ENCODE results near the gene BACH1. TPM values are rescaled to one million over a fixed set of nuclear protein-coding genes. Genes with fewer than 3 reads are reported as not detected.
"Not testable (repeated sequence)": the region's sequence is repeated elsewhere in the genome, so short reads cannot be mapped to it uniquely, and the experiment has no call there.

Gene BACH1
- total RNA-seq, result 126 TPM

GRCh38 chr21:29298348-29299045, at the start of gene BACH1:
Gene BACH1 (plus strand): TSS chr21:29298922. CDS start chr21:29321281, 22,359 bp downstream.
- Histone ChIP-seq H3K4me3 (ENCODE audit: low read length in 3 of 3) (peak within 1 kb of the TSS; percentile 76 to 88 (median 82)), H3K9ac (ENCODE audit: low read depth in 1 of 3, low read length in 3 of 3) (peak within 1 kb of the TSS; percentile 69 to 93 (median 89)), H3K9me3 (ENCODE audit: control insufficient read depth in 3 of 3, low read length in 3 of 3) (no peaks in the 10 kb centered on the region), H3K36me3 (ENCODE audit: control insufficient read depth in 3 of 3, insufficient read depth in 3 of 3, low read length in 3 of 3) (no peaks in the 10 kb centered on the region), H3K27me3 (ENCODE audit: control insufficient read depth in 3 of 3, insufficient read depth in 3 of 3, low read length in 3 of 3) (no peaks in the 10 kb centered on the region), H3K27ac (ENCODE audit: low read depth, low read length) (peak within 1 kb of the TSS; percentile 80), H3K4me1 (ENCODE audit: control insufficient read depth in 3 of 3, insufficient read depth in 3 of 3, low read length in 3 of 3) (peaks cover 12 to 42% (median 27%) of the 10 kb centered on the region in 3 donors)

GRCh38 chr21:29249289-29249688, 49.4 kb upstream of the BACH1 start:
- not testable (repeated sequence) for H3K36me3 ChIP-seq (ENCODE audit: control insufficient read depth in 3 of 3, insufficient read depth in 3 of 3, low read length in 3 of 3); H3K27ac ChIP-seq (ENCODE audit: low read depth, low read length); H3K27me3 ChIP-seq (ENCODE audit: control insufficient read depth in 3 of 3, insufficient read depth in 3 of 3, low read length in 3 of 3); H3K4me3 ChIP-seq (ENCODE audit: low read length in 3 of 3); H3K4me1 ChIP-seq (ENCODE audit: control insufficient read depth in 3 of 3, insufficient read depth in 3 of 3, low read length in 3 of 3); H3K9me3 ChIP-seq (ENCODE audit: control insufficient read depth in 3 of 3, low read length in 3 of 3); H3K9ac ChIP-seq (ENCODE audit: low read depth in 1 of 3, low read length in 3 of 3)

GRCh38 chr21:29250636-29251035, 48.1 kb upstream of the BACH1 start:
- no peak overlapping the region for H3K9ac ChIP-seq (ENCODE audit: low read depth in 1 of 3, low read length in 3 of 3)

GRCh38 chr21:29253861-29254260, 44.9 kb upstream of the BACH1 start:
- H3K9me3 ChIP-seq (ENCODE audit: control insufficient read depth in 3 of 3, low read length in 3 of 3); H3K4me1 ChIP-seq (ENCODE audit: control insufficient read depth in 3 of 3, insufficient read depth in 3 of 3, low read length in 3 of 3); H3K4me3 ChIP-seq (ENCODE audit: low read length in 3 of 3); H3K9ac ChIP-seq (ENCODE audit: low read depth in 1 of 3, low read length in 3 of 3); H3K27ac ChIP-seq (ENCODE audit: low read depth, low read length); H3K36me3 ChIP-seq (ENCODE audit: control insufficient read depth in 3 of 3, insufficient read depth in 3 of 3, low read length in 3 of 3); H3K27me3 ChIP-seq (ENCODE audit: control insufficient read depth in 3 of 3, insufficient read depth in 3 of 3, low read length in 3 of 3): not testable (repeated sequence)

More at GRCh38 chr21:29250636-29251035, 48.1 kb upstream of the BACH1 start:
- peaks cover 0 to 4% (median 0%) of the 10 kb centered on the region in 3 donors for H3K9me3 ChIP-seq (ENCODE audit: control insufficient read depth in 3 of 3, low read length in 3 of 3)
- H3K4me1 ChIP-seq (ENCODE audit: control insufficient read depth in 3 of 3, insufficient read depth in 3 of 3, low read length in 3 of 3), result no peaks in the 10 kb centered on the region
- no peak overlapping the region for H3K4me3 ChIP-seq (ENCODE audit: low read length in 3 of 3)
- no peak overlapping the region for H3K27ac ChIP-seq (ENCODE audit: low read depth, low read length)
- no peaks in the 10 kb centered on the region for H3K36me3 ChIP-seq (ENCODE audit: control insufficient read depth in 3 of 3, insufficient read depth in 3 of 3, low read length in 3 of 3)
- H3K27me3 ChIP-seq (ENCODE audit: control insufficient read depth in 3 of 3, insufficient read depth in 3 of 3, low read length in 3 of 3), result no peaks in the 10 kb centered on the region

- H3K36me3 ChIP-seq (ENCODE audit: control insufficient read depth in 3 of 3, insufficient read depth in 3 of 3, low read length in 3 of 3), result no peaks in the 10 kb centered on the region
- no peak overlapping the region for H3K4me3 ChIP-seq (ENCODE audit: low read length in 3 of 3)
- H3K4me1 ChIP-seq (ENCODE audit: control insufficient read depth in 3 of 3, insufficient read depth in 3 of 3, low read length in 3 of 3), result peaks cover 0 to 4% (median 0%) of the 10 kb centered on the region in 3 donors
- no peak overlapping the region for H3K9ac ChIP-seq (ENCODE audit: low read depth in 1 of 3, low read length in 3 of 3)
- H3K27me3 ChIP-seq (ENCODE audit: control insufficient read depth in 3 of 3, insufficient read depth in 3 of 3, low read length in 3 of 3), result no peaks in the 10 kb centered on the region
- peaks cover 0 to 4% (median 0%) of the 10 kb centered on the region in 3 donors for H3K9me3 ChIP-seq (ENCODE audit: control insufficient read depth in 3 of 3, low read length in 3 of 3)
- H3K27ac ChIP-seq (ENCODE audit: low read depth, low read length), result no peak overlapping the region
Observed at GRCh38 chr21:29254550-29254949, 44.2 kb upstream of the BACH1 start.

GRCh38 chr21:29256126-29256910, 42.4 kb upstream of the BACH1 start:
- H3K27ac ChIP-seq (ENCODE audit: low read depth, low read length), result peak overlapping the region; percentile 25
- peaks cover 0 to 4% (median 0%) of the 10 kb centered on the region in 3 donors for H3K9me3 ChIP-seq (ENCODE audit: control insufficient read depth in 3 of 3, low read length in 3 of 3)
- no peaks in the 10 kb centered on the region for H3K36me3 ChIP-seq (ENCODE audit: control insufficient read depth in 3 of 3, insufficient read depth in 3 of 3, low read length in 3 of 3)
- no peak overlapping the region for H3K9ac ChIP-seq (ENCODE audit: low read depth in 1 of 3, low read length in 3 of 3)
- no peak overlapping the region for H3K4me3 ChIP-seq (ENCODE audit: low read length in 3 of 3)
- no peaks in the 10 kb centered on the region for H3K27me3 ChIP-seq (ENCODE audit: control insufficient read depth in 3 of 3, insufficient read depth in 3 of 3, low read length in 3 of 3)
- peaks cover 0 to 4% (median 0%) of the 10 kb centered on the region in 3 donors for H3K4me1 ChIP-seq (ENCODE audit: control insufficient read depth in 3 of 3, insufficient read depth in 3 of 3, low read length in 3 of 3)

- Histone ChIP-seq H3K4me3 (ENCODE audit: low read length in 3 of 3) (no peak overlapping the region), H3K4me1 (ENCODE audit: control insufficient read depth in 3 of 3, insufficient read depth in 3 of 3, low read length in 3 of 3) (peaks cover 0 to 4% (median 0%) of the 10 kb centered on the region in 3 donors), H3K27me3 (ENCODE audit: control insufficient read depth in 3 of 3, insufficient read depth in 3 of 3, low read length in 3 of 3) (no peaks in the 10 kb centered on the region), H3K9ac (ENCODE audit: low read depth in 1 of 3, low read length in 3 of 3) (no peak overlapping the region), H3K36me3 (ENCODE audit: control insufficient read depth in 3 of 3, insufficient read depth in 3 of 3, low read length in 3 of 3) (no peaks in the 10 kb centered on the region), H3K9me3 (ENCODE audit: control insufficient read depth in 3 of 3, low read length in 3 of 3) (peaks cover 0 to 4% (median 0%) of the 10 kb centered on the region in 3 donors), H3K27ac (ENCODE audit: low read depth, low read length) (no peak overlapping the region)
Observed at GRCh38 chr21:29257701-29258100, 41.0 kb upstream of the BACH1 start.

- Histone ChIP-seq H3K27me3 (ENCODE audit: control insufficient read depth in 3 of 3, insufficient read depth in 3 of 3, low read length in 3 of 3) (no peaks in the 10 kb centered on the region), H3K9me3 (ENCODE audit: control insufficient read depth in 3 of 3, low read length in 3 of 3) (peaks cover 0 to 4% (median 0%) of the 10 kb centered on the region in 3 donors), H3K4me1 (ENCODE audit: control insufficient read depth in 3 of 3, insufficient read depth in 3 of 3, low read length in 3 of 3) (peaks cover 0 to 4% (median 0%) of the 10 kb centered on the region in 3 donors), H3K9ac (ENCODE audit: low read depth in 1 of 3, low read length in 3 of 3) (no peak overlapping the region), H3K27ac (ENCODE audit: low read depth, low read length) (no peak overlapping the region), H3K4me3 (ENCODE audit: low read length in 3 of 3) (no peak overlapping the region), H3K36me3 (ENCODE audit: control insufficient read depth in 3 of 3, insufficient read depth in 3 of 3, low read length in 3 of 3) (no peaks in the 10 kb centered on the region)
Observed at GRCh38 chr21:29258626-29259338, 39.9 kb upstream of the BACH1 start.

- H3K9me3 ChIP-seq (ENCODE audit: control insufficient read depth in 3 of 3, low read length in 3 of 3), result no peaks in the 10 kb centered on the region
- H3K27ac ChIP-seq (ENCODE audit: low read depth, low read length), result no peak overlapping the region
- H3K9ac ChIP-seq (ENCODE audit: low read depth in 1 of 3, low read length in 3 of 3), result no peak overlapping the region
- peaks cover 0 to 4% (median 0%) of the 10 kb centered on the region in 3 donors for H3K4me1 ChIP-seq (ENCODE audit: control insufficient read depth in 3 of 3, insufficient read depth in 3 of 3, low read length in 3 of 3)
- no peaks in the 10 kb centered on the region for H3K36me3 ChIP-seq (ENCODE audit: control insufficient read depth in 3 of 3, insufficient read depth in 3 of 3, low read length in 3 of 3)
- H3K27me3 ChIP-seq (ENCODE audit: control insufficient read depth in 3 of 3, insufficient read depth in 3 of 3, low read length in 3 of 3), result no peaks in the 10 kb centered on the region
- no peak overlapping the region for H3K4me3 ChIP-seq (ENCODE audit: low read length in 3 of 3)
Observed at GRCh38 chr21:29260461-29260860, 38.3 kb upstream of the BACH1 start.
